ENCODE measurements around the gene FNDC3A. TPM values are rescaled to one million over a fixed set of nuclear protein-coding genes. Genes with fewer than 3 reads are reported as not detected.

The FNDC3A gene
- total and polyA plus RNA-seq, 9 of the 15 experiments (the other 6 are each of a cell fraction or from before 2014, with no cell fraction given) = 4.1 to 22.0 (median 13.5) TPM

DNA sequence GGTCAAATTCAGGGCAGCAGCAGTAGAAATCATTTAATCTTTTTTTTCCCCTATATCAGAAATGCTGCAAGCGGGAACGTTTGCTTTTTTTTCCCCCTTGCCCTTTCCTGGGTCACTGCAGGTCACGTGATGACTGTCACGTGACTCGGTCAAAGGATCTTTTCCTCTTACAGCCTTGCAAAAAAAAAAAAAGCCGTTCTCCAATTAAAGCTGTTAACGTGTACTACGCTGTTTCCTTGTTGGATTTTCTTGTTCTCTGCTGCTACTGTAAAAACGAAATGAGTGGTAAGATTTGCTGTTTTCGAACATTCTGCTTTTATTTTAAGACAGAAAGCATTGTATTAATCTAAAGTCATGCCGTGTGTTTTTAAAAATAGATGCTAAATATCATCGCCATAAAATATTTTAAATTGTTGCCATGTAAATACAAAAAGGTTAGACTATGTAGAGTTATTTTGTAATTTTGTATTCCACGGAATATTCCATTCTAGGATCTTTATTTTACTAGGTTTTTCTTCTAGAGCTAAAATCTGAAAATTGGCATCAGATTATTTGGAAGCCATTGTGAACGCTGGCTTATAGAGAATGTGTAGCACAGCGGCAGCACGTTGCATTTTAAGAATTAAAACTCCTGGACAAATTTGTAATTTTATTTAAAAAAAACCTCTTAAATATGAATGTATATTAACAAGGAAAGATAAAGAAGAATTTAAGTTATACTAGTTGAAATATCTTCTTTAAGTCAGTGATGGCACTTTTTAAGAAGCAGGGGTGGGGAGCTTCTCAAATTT lies 134.6 kb downstream of the FNDC3A start (continued):
- TF ChIP-seq, protein P1, sequence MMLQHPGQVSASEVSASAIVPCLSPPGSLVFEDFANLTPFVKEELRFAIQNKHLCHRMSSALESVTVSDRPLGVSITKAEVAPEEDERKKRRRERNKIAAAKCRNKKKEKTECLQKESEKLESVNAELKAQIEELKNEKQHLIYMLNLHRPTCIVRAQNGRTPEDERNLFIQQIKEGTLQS (IDR thresholded peaks at IDR 0.05) = peak; percentile 53
- TF ChIP-seq, protein P1 (CRISPR knock-in tag; conservative IDR thresholded peaks at IDR 0.05) = no peak
- TF ChIP-seq ARNT (IDR thresholded peaks at IDR 0.05) (0 out of 4 replicates have a peak, but pooled peaks of 1 of the 2 experiments have one; percentile 20), CXXC5 (CRISPR knock-in tag; IDR thresholded peaks at IDR 0.05) (peak; percentile 39; the same call in 1 of the 2 replicates), BHLHE40 (IDR thresholded peaks at IDR 0.05; ENCODE audit: low read length) (peak; percentile 89), SIRT6 (IDR thresholded peaks at IDR 0.05; ENCODE audit: low read depth, low read length) (no peak), ELF1 (tag; IDR thresholded peaks at IDR 0.05) (peak; percentile 77), NR2C1 (IDR thresholded peaks at IDR 0.05) (peak; percentile 87), NR2C1 (tag; IDR thresholded peaks at IDR 0.05) (peak; percentile 88), MEF2D (tag; conservative IDR thresholded peaks at IDR 0.05; ENCODE audit: low read depth) (no peak), ETV5 (CRISPR knock-in tag; IDR thresholded peaks at IDR 0.05; ENCODE audit: low read depth) (no peak), SP2 (IDR thresholded peaks at IDR 0.05; ENCODE audit: extremely low read depth, low read depth, low read length, poor library complexity, severe bottlenecking) (no peak), MYBL2 (IDR thresholded peaks at IDR 0.05; ENCODE audit: low read depth) (no peak), MYBL2 (CRISPR knock-in tag; IDR thresholded peaks at IDR 0.05; ENCODE audit: borderline replicate concordance) (no peak), CBFA2T2 (conservative IDR thresholded peaks at IDR 0.05) (peak; percentile 99), TCF3 (CRISPR knock-in tag; IDR thresholded peaks at IDR 0.05) (no peak), POLR2AphosphoS5 (IDR thresholded peaks at IDR 0.05; ENCODE audit: control insufficient read depth, insufficient read depth, low read depth, low read length) (peak; percentile 34; the same call in 1 of the 2 replicates), L3MBTL2 (IDR thresholded peaks at IDR 0.05) (0 out of 2 replicates have a peak, but pooled peaks have one; percentile 26), ZFP30 (CRISPR knock-in tag; IDR thresholded peaks at IDR 0.05; ENCODE audit: borderline replicate concordance) (no peak), ZNF695 (CRISPR knock-in tag; IDR thresholded peaks at IDR 0.05) (no peak)
- TF ChIP-seq, protein P2, sequence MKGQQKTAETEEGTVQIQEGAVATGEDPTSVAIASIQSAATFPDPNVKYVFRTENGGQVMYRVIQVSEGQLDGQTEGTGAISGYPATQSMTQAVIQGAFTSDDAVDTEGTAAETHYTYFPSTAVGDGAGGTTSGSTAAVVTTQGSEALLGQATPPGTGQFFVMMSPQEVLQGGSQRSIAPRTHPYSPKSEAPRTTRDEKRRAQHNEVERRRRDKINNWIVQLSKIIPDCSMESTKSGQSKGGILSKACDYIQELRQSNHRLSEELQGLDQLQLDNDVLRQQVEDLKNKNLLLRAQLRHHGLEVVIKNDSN (CRISPR knock-in tag; IDR thresholded peaks at IDR 0.05) = peak; percentile 92
- TF ChIP-seq, protein P3, sequence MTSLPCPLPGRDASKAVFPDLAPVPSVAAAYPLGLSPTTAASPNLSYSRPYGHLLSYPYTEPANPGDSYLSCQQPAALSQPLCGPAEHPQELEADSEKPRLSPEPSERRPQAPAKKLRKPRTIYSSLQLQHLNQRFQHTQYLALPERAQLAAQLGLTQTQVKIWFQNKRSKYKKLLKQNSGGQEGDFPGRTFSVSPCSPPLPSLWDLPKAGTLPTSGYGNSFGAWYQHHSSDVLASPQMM (CRISPR knock-in tag; IDR thresholded peaks at IDR 0.05) = no peak
- TF ChIP-seq, protein P4, sequence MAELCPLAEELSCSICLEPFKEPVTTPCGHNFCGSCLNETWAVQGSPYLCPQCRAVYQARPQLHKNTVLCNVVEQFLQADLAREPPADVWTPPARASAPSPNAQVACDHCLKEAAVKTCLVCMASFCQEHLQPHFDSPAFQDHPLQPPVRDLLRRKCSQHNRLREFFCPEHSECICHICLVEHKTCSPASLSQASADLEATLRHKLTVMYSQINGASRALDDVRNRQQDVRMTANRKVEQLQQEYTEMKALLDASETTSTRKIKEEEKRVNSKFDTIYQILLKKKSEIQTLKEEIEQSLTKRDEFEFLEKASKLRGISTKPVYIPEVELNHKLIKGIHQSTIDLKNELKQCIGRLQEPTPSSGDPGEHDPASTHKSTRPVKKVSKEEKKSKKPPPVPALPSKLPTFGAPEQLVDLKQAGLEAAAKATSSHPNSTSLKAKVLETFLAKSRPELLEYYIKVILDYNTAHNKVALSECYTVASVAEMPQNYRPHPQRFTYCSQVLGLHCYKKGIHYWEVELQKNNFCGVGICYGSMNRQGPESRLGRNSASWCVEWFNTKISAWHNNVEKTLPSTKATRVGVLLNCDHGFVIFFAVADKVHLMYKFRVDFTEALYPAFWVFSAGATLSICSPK (IDR thresholded peaks at IDR 0.05; ENCODE audit: borderline replicate concordance) = no peak
- TF ChIP-seq, protein P5, sequence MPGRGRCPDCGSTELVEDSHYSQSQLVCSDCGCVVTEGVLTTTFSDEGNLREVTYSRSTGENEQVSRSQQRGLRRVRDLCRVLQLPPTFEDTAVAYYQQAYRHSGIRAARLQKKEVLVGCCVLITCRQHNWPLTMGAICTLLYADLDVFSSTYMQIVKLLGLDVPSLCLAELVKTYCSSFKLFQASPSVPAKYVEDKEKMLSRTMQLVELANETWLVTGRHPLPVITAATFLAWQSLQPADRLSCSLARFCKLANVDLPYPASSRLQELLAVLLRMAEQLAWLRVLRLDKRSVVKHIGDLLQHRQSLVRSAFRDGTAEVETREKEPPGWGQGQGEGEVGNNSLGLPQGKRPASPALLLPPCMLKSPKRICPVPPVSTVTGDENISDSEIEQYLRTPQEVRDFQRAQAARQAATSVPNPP (IDR thresholded peaks at IDR 0.05; ENCODE audit: borderline replicate concordance, insufficient read depth, insufficient read length) = no peak
